ENCODE data around the gene MINDY2. TPM values are rescaled to one million over a fixed set of nuclear protein-coding genes. Genes with fewer than 3 reads are reported as not detected.

Gene MINDY2
- total RNA-seq, 1 experiment from 2014 or later = 10.3 TPM

GRCh38 chr15:58908550-58909309 is 137.6 kb downstream of the MINDY2 start:
- Histone ChIP-seq H3K4me1 (replicated peaks) (no peaks in the 10 kb centered on the region), H3K27me3 (replicated peaks) (no peaks in the 10 kb centered on the region), H3K4me3 (no peak overlapping the region), H3K9me3 (replicated peaks) (no peaks in the 10 kb centered on the region), H3K27ac (no peak overlapping the region), H3K36me3 (peaks cover 71% of the 10 kb centered on the region)
- DNase-seq (ENCODE audit: low read depth in 1 of 2, low spot score in 2 of 2) = no peak

- no peaks in the 10 kb centered on the region for H3K27me3 ChIP-seq (replicated peaks)
- H3K36me3 ChIP-seq = peaks cover 75% of the 10 kb centered on the region
- no peak overlapping the region for H3K27ac ChIP-seq
- no peak overlapping the region for H3K4me3 ChIP-seq
- DNase-seq (ENCODE audit: low read depth in 1 of 2, low spot score in 2 of 2) = peak in 1 of 2 experiments; percentile 12
- no peaks in the 10 kb centered on the region for H3K9me3 ChIP-seq (replicated peaks)
- no peaks in the 10 kb centered on the region for H3K4me1 ChIP-seq (replicated peaks)
These were observed 138.5 kb downstream of the MINDY2 start for GRCh38 chr15:58909616-58910015.

- no peak overlapping the region for H3K27ac ChIP-seq
- H3K27me3 ChIP-seq (replicated peaks) = no peaks in the 10 kb centered on the region
- no peaks in the 10 kb centered on the region for H3K4me1 ChIP-seq (replicated peaks)
- no peak overlapping the region for H3K4me3 ChIP-seq
- peaks cover 78% of the 10 kb centered on the region for H3K36me3 ChIP-seq
- no peaks in the 10 kb centered on the region for H3K9me3 ChIP-seq (replicated peaks)
- DNase-seq (ENCODE audit: low read depth in 1 of 2, low spot score in 2 of 2) = no peak
These were observed 139.4 kb downstream of the MINDY2 start for GRCh38 chr15:58910456-58910855.

Other genes with a start within 250 kb of the MINDY2 start
- 98.6 and 137 TPM in 2 replicates for gene ADAM10, start 21.6 kb upstream of the MINDY2 start, total RNA-seq (2014; rRNA removed; shearing (Covaris generic))
- gene SLTM, start 162.4 kb downstream of the MINDY2 start, total RNA-seq (2014; rRNA removed; shearing (Covaris generic)) = 60.6 and 71.9 TPM in 2 replicates
- 16.6 and 17.7 TPM in 2 replicates for gene RNF111, start 216.4 kb downstream of the MINDY2 start, total RNA-seq (2014; rRNA removed; shearing (Covaris generic))

All from SJSA1 (cell line).